ENCODE measurements around the gene NCDN. TPM values are rescaled to one million over a fixed set of nuclear protein-coding genes. Genes with fewer than 3 reads are reported as not detected.

Gene NCDN
- total and polyA plus RNA-seq, 2 of the 8 experiments (the other 6 are each of a cell fraction or from before 2014, with no cell fraction given): 26.2 to 35.4 TPM

DNA sequence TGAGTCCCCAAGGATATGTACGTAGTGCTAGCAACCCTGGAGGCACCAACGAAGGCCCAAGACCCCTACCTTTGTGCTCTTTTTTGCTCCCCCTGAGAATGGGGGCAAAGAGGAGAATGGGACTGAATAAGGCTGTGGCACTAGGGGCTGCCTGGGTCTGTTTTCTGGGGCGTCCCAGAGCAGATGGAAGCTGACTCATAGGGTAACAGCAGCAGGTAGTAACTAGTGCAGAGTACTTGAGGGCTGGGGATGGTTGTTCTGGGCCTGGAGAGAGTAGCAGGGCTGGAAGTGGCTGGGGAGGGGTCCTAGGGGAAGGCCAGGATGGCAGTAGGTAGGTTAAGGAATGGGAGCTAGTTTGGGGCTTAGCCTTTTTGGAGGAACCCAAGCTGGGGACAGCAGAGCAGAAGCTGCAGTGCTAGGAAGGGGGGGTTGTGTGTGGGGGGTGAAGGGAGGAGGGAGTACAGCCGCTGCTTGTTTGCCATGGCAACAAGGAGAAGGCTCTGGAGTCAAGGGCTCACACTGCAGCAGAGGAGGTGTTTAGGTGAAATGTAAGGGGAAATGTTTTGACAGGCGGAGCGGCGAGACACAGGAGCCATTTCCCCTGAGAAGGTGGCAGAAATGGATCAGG lies 1.8 kb downstream of the NCDN start:
- Histone ChIP-seq H3K4me2 (ENCODE audit: insufficient read depth in 1 of 2, low read depth in 2 of 2, low read length in 2 of 2) (peak overlapping the region; percentile 85 to 92; a peak in 2 of 4 replicates), H4K20me1 (replicated peaks in 1 of 2; ENCODE audit: control insufficient read depth in 1 of 2, insufficient read depth in 2 of 2, low read length in 2 of 2) (peaks cover 0 to 17% of the 10 kb centered on the region in 2 experiments), H4K8ac (ENCODE audit: extremely low read depth, insufficient read depth, low read length) (no peak overlapping the region), H3K23me2 (ENCODE audit: low read depth, low read length) (peaks cover 7% of the 10 kb centered on the region; the same call in 1 of the 2 replicates), H2BK12ac (ENCODE audit: low read depth, low read length) (no peak overlapping the region), H2AK5ac (ENCODE audit: low read depth, low read length) (no peak overlapping the region), H3K79me2 (ENCODE audit: control insufficient read depth in 1 of 2, insufficient read depth in 2 of 2, low read length in 2 of 2) (peaks cover 4 to 24% of the 10 kb centered on the region in 2 experiments; a peak in 3 of 4 replicates), H2AFZ (ENCODE audit: low read length) (no peak overlapping the region), H2BK5ac (ENCODE audit: low read depth, low read length) (no peak overlapping the region), H2BK15ac (ENCODE audit: low read length) (no peak overlapping the region), H3K56ac (replicated peaks; ENCODE audit: insufficient read length, low read depth, low read length) (no peak overlapping the region), H3K27ac (ENCODE audit: low read depth, low read length) (no peak overlapping the region), H3K18ac (ENCODE audit: extremely low read depth, low read length) (no peak overlapping the region), H4K91ac (replicated peaks; ENCODE audit: insufficient read length, low read length) (no peak overlapping the region), H3K4me3 (ENCODE audit: extremely low read depth in 1 of 4, insufficient read depth in 2 of 4, low read depth in 3 of 4, low read length in 4 of 4) (peak overlapping the region in 1 of 4 experiments; percentile 72; a peak in 2 of 8 replicates), H2BK120ac (replicated peaks; ENCODE audit: low read depth, low read length) (no peak overlapping the region), H4K5ac (ENCODE audit: insufficient read length, low read depth, low read length) (no peak overlapping the region), H3K36me3 (ENCODE audit: control insufficient read depth in 2 of 4, insufficient read depth in 4 of 4, low read length in 3 of 4) (peaks cover 11 to 25% (median 16%) of the 10 kb centered on the region in 4 experiments; a peak in 6 of 8 replicates), H3K27me3 (replicated peaks in 1 of 4; ENCODE audit: control insufficient read depth in 3 of 4, extremely low read depth in 1 of 4, insufficient read depth in 3 of 4, low read length in 3 of 4) (no peaks in the 10 kb centered on the region), H3K9ac (replicated peaks in 1 of 4; ENCODE audit: extremely low read depth in 1 of 4, low read depth in 3 of 4, low read length in 3 of 4) (no peak overlapping the region), H3K79me1 (ENCODE audit: low read depth, low read length) (peaks cover 3% of the 10 kb centered on the region), H3K23ac (ENCODE audit: insufficient read length) (no peak overlapping the region), H3K9me3 (ENCODE audit: insufficient read depth in 2 of 2, low read depth in 1 of 2, low read length in 1 of 2) (no peaks in the 10 kb centered on the region), H3K4ac (replicated peaks; ENCODE audit: insufficient read length, low read depth, low read length) (no peak overlapping the region), H3K14ac (ENCODE audit: insufficient read length) (no peak overlapping the region), H3K4me1 (replicated peaks in 1 of 4; ENCODE audit: control insufficient read depth in 3 of 4, insufficient read depth in 4 of 4, low read length in 3 of 4) (peaks cover 7 to 20% (median 11%) of the 10 kb centered on the region in 4 experiments; a peak in 6 of 7 replicates), H2BK20ac (ENCODE audit: low read length) (no peak overlapping the region)
- FAIRE-seq (no peak), DNase-seq (ENCODE audit: low read depth in 1 of 2, low spot score in 2 of 2) (no peak)
- 91% methylated on average over 7 of the region's 7 CpGs; no CpG with 5 or more reads in 1 of the 2 experiments for WGBS, 2 experiments (ENCODE audit: extremely low coverage in 1 of 2, insufficient coverage in 1 of 2, insufficient read length in 1 of 2, insufficient replicate concordance in 2 of 2, low coverage in 1 of 2, low lambda C conversion rate in 2 of 2, missing lambda C conversion rate in 1 of 2)
- ChIA-PET POLR2A (ENCODE audit: partially characterized antibody) (interaction anchor here (0.8 to 1.4 kb wide), 3 partner anchors 14 to 209 kb away, joined by 3 to 4 read pairs (median 3); no protein-coding TSS in a partner anchor), CTCF (ENCODE audit: partially characterized antibody) (interaction anchor here (0.7 to 7.6 kb wide), 6 partner anchors 10 to 115 kb away, joined by 3 to 72 read pairs (median 5); partner anchors contain the start of gene TFAP2E)
- no peak for TF ChIP-seq PHF8 (conservative IDR thresholded peaks at IDR 0.05; ENCODE audit: low read depth, low read length)
- no peak for TF ChIP-seq SIRT6 (IDR thresholded peaks at IDR 0.05; ENCODE audit: low read length)
- no peak for TF ChIP-seq GABPA (IDR thresholded peaks at IDR 0.05; ENCODE audit: borderline replicate concordance, insufficient read depth, low read length)
- no peak for TF ChIP-seq RFX5 (IDR thresholded peaks at IDR 0.05; ENCODE audit: borderline replicate concordance, low read depth, low read length)
- no peak for TF ChIP-seq NRF1 (IDR thresholded peaks at IDR 0.05; ENCODE audit: low read depth, low read length)
- TF ChIP-seq CHD1 (IDR thresholded peaks at IDR 0.05; ENCODE audit: low read depth, low read length): no peak
- no peak for TF ChIP-seq NANOG (IDR thresholded peaks at IDR 0.05; ENCODE audit: insufficient read depth, low read depth, low read length, poor library complexity, severe bottlenecking)
- TF ChIP-seq KDM1A (IDR thresholded peaks at IDR 0.05; ENCODE audit: borderline replicate concordance, low read length): no peak
- no peak for TF ChIP-seq SAP30 (IDR thresholded peaks at IDR 0.05; ENCODE audit: insufficient read depth, insufficient replicate concordance, low read length)
- TF ChIP-seq SP4 (IDR thresholded peaks at IDR 0.05; ENCODE audit: low read length): no peak
- no peak for TF ChIP-seq ZNF274 (IDR thresholded peaks at IDR 0.05; ENCODE audit: borderline replicate concordance, extremely low read depth, low read length)
- TF ChIP-seq, protein P1, sequence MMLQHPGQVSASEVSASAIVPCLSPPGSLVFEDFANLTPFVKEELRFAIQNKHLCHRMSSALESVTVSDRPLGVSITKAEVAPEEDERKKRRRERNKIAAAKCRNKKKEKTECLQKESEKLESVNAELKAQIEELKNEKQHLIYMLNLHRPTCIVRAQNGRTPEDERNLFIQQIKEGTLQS (IDR thresholded peaks at IDR 0.05; ENCODE audit: insufficient read depth, low read depth, low read length): no peak

All from H1 (cell line).